SK-N-SH (cell line): ENCODE measurements around the gene ADGRL3.

Experiments used
- CTCF ChIP-seq: fragments of 200-600 bp; sonication (generic); IDR thresholded peaks from 2 replicates; pipeline ENCODE4 v1.6.1; 2017; ENCODE audit warnings: antibody characterized with exemption, mild to moderate bottlenecking, moderate library complexity
- NRF1 ChIP-seq: IDR thresholded peaks from 2 replicates; pipeline ENCODE4 v1.6.1; 2012; ENCODE audit warnings: low read depth, mild to moderate bottlenecking, low read length

- TF ChIP-seq CTCF: no peak
- no peak for TF ChIP-seq NRF1
These were observed 225.2 kb downstream of the ADGRL3 start for GRCh38 chr4:61425315-61425714.
